Lung (tissue), 12 donors: ENCODE data around the gene CCDC148. TPM values are rescaled to one million over a fixed set of nuclear protein-coding genes. Genes with fewer than 3 reads are reported as not detected.

ENCODE experiments used
- ATAC-seq: fragments of 200-7000 bp; cut with Tn5 transposase; one replicate; pipeline ENCODE4 v1.9.1; 2020; ENCODE audit warnings: moderate number of reproducible peaks; ENCODE audit not compliant: insufficient read depth, low FRiP score
- DNase-seq, 3 donors: peaks; one replicate each; pipeline ENCODE4 v3.0.0-alpha.2; 2013 to 2017
- H3K27ac ChIP-seq, 2 donors: one replicate each; pipeline ENCODE4 v1.5.1; 2013; ENCODE audit warnings: mild to moderate bottlenecking in 2 of 2, moderate library complexity in 2 of 2, control low read depth in 1 of 2, inconsistent platforms in 1 of 2, low read depth in 1 of 2, low read length in 1 of 2
- H3K27me3 ChIP-seq, 3 donors: one replicate each; pipeline ENCODE4 v1.5.1; 2013; ENCODE audit warnings: low read length in 2 of 3; ENCODE audit not compliant: control insufficient read depth in 3 of 3, insufficient read depth in 3 of 3
- H3K36me3 ChIP-seq, 4 donors: one replicate each; pipeline ENCODE4 v1.5.1; 2013; ENCODE audit warnings: low read length in 4 of 4, mild to moderate bottlenecking in 1 of 4, moderate library complexity in 1 of 4; ENCODE audit not compliant: control insufficient read depth in 4 of 4, insufficient read depth in 4 of 4
- H3K4me1 ChIP-seq, 5 donors: one replicate each; pipeline ENCODE4 v1.5.1; 2013; ENCODE audit warnings: low read length in 5 of 5, mild to moderate bottlenecking in 2 of 5, moderate library complexity in 1 of 5; ENCODE audit not compliant: control insufficient read depth in 5 of 5, insufficient read depth in 5 of 5
- H3K4me3 ChIP-seq: one replicate; pipeline ENCODE4 v1.5.1; 2013; ENCODE audit warnings: mild to moderate bottlenecking, control low read depth, moderate library complexity
- H3K9ac ChIP-seq, 2 donors: one replicate each; pipeline ENCODE4 v1.5.1; 2013; ENCODE audit warnings: low read length in 2 of 2, control low read depth in 1 of 2; ENCODE audit not compliant: insufficient read depth in 1 of 2
- H3K9me3 ChIP-seq, 4 donors: one replicate each; pipeline ENCODE4 v1.5.1; 2013; ENCODE audit warnings: low read length in 3 of 4, mild to moderate bottlenecking in 1 of 4, moderate library complexity in 1 of 4; ENCODE audit not compliant: control insufficient read depth in 4 of 4, insufficient read depth in 3 of 4
- CTCF ChIP-seq: IDR thresholded peaks from 2 replicates; pipeline ENCODE4 v1.5.1; 2012; ENCODE audit warnings: mild to moderate bottlenecking; ENCODE audit errors: control extremely low read depth, extremely low read depth
- WGBS, 2 donors: extraction: QIAGEN DNeasy Blood & Tissue Kit; methylation state at CpG; one replicate each; pipeline ENCODE4 v1.1.7; 2013; 5-methylcytosine and 5-hydroxymethylcytosine counted together
- polyA plus RNA-seq, 2 donors: library from polyadenylated mRNA; stranded (reverse); fragments of 200-250 nt; gene quantifications; one replicate each; pipeline ENCODE4 v1.2.1, GENCODE V29; 2013
- total RNA-seq, 2 donors: library from RNA; depleted of rRNA in 1 of 2; stranded (reverse); fragments of >200 nt in 1 of 2; gene quantifications; one replicate each; pipeline ENCODE4 v1.2.1, GENCODE V29; 2014 to 2021
- donor health status: control.
- donor health status: control.
- donor health status: Bipolar disorder and iron deficiency.
- donor health status: healthy.
- donor health status: DM: yes; HTN: yes; CAD: no.

CCDC148 gene
- total and polyA plus RNA-seq, 4 donors, result 0.61 to 8.6 (median 2.5) TPM

GRCh38 chr2:158460632-158461297 is 4.2 kb upstream of the CCDC148 start:
- peak in 1 of 3 donors; percentile 21 for DNase-seq
- Histone ChIP-seq H3K9ac (no peak overlapping the region), H3K36me3 (peaks cover 0 to 5% (median 0%) of the 10 kb centered on the region in 4 donors), H3K9me3 (no peaks in the 10 kb centered on the region), H3K4me3 (no peak overlapping the region), H3K27me3 (no peaks in the 10 kb centered on the region), H3K27ac (no peak overlapping the region), H3K4me1 (peaks cover 3 to 42% (median 15%) of the 10 kb centered on the region in 5 donors)
- no peak for TF ChIP-seq CTCF
- no peak for ATAC-seq
- WGBS, 2 donors, result 43 to 60% methylated on average over 3 of the region's 3 CpGs

GRCh38 chr2:158459161-158460003 is 2.8 kb upstream of the CCDC148 start:
- Histone ChIP-seq H3K9ac (peak overlapping the region in 1 of 2 donors; percentile 73), H3K4me3 (no peak overlapping the region), H3K27me3 (no peaks in the 10 kb centered on the region), H3K4me1 (peaks cover 3 to 43% (median 15%) of the 10 kb centered on the region in 5 donors), H3K9me3 (no peaks in the 10 kb centered on the region), H3K27ac (no peak overlapping the region), H3K36me3 (peaks cover 0 to 5% (median 0%) of the 10 kb centered on the region in 4 donors)
- DNase-seq, result peak in 2 of 3 donors; percentile 73 to 79
- ATAC-seq, result no peak
- WGBS, 2 donors, result 40 to 45% methylated on average over 9 of the region's 9 CpGs
- TF ChIP-seq CTCF, result no peak

- DNase-seq (peak in 2 of 3 donors; percentile 39 to 47), ATAC-seq (no peak)
- peaks cover 3 to 38% (median 15%) of the 10 kb centered on the region in 5 donors for H3K4me1 ChIP-seq
- no peak for TF ChIP-seq CTCF
- peak overlapping the region in 1 of 2 donors; percentile 86 for H3K27ac ChIP-seq
- WGBS, 2 donors, result 16 to 18% methylated on average over 9 of the region's 9 CpGs
- H3K9ac ChIP-seq, result peak overlapping the region; percentile 67 to 73
- H3K9me3 ChIP-seq, result no peaks in the 10 kb centered on the region
- H3K27me3 ChIP-seq, result no peaks in the 10 kb centered on the region
- peaks cover 0 to 5% (median 0%) of the 10 kb centered on the region in 4 donors for H3K36me3 ChIP-seq
- H3K4me3 ChIP-seq, result peak overlapping the region; percentile 96
Measured at GRCh38 chr2:158458617-158458920, 2.0 kb upstream of the CCDC148 start.
